GM18520 (cell line): ENCODE results near the gene C15orf40.
"Not testable (repeated sequence)": the region's sequence is repeated elsewhere in the genome, so short reads cannot be mapped to it uniquely, and the experiment has no call there.

Experiments used
- ATAC-seq: cut with Tn5 transposase; IDR thresholded peaks from one replicate; pipeline ENCODE4 v1.9.1; 2021; ENCODE audit not compliant: unreplicated experiment

Gene C15orf40

GRCh38 chr15:82952158-82953081 is 59.0 kb downstream of the C15orf40 start, which contains the start of gene HOMER2:
TSS of gene HOMER2 (minus strand) at chr15:82952720. CDS start at chr15:82952535, 185 bp downstream.
- no peak for ATAC-seq

- no peak for ATAC-seq
These were observed 59.8 kb downstream of the C15orf40 start for GRCh38 chr15:82951472-82952157.

- no peak for ATAC-seq
These were observed 60.6 kb downstream of the C15orf40 start for GRCh38 chr15:82950746-82951370.

GRCh38 chr15:82950295-82950694 is 61.1 kb downstream of the C15orf40 start:
- ATAC-seq = no peak

GRCh38 chr15:82946155-82946701 is 65.2 kb downstream of the C15orf40 start:
- ATAC-seq = no peak

GRCh38 chr15:82945326-82945725 is 66.1 kb downstream of the C15orf40 start:
- no peak for ATAC-seq

GRCh38 chr15:82944821-82945220 is 66.6 kb downstream of the C15orf40 start:
- no peak for ATAC-seq

GRCh38 chr15:82944056-82944455 is 67.4 kb downstream of the C15orf40 start:
- ATAC-seq = no peak

GRCh38 chr15:82943176-82943575 is 68.3 kb downstream of the C15orf40 start:
- ATAC-seq = no peak

GRCh38 chr15:82942691-82943090 is 68.7 kb downstream of the C15orf40 start:
- ATAC-seq = no peak

GRCh38 chr15:82939678-82940077 is 71.8 kb downstream of the C15orf40 start:
- ATAC-seq = not testable (repeated sequence)
